HG02642 (cell line): ENCODE data around the gene LRRC75B.

Experiments used
- ATAC-seq: cut with Tn5 transposase; IDR thresholded peaks from one replicate; pipeline ENCODE4 v1.9.1; 2021; ENCODE audit warnings: mild to moderate bottlenecking; ENCODE audit not compliant: unreplicated experiment, poor library complexity

Gene LRRC75B

DNA sequence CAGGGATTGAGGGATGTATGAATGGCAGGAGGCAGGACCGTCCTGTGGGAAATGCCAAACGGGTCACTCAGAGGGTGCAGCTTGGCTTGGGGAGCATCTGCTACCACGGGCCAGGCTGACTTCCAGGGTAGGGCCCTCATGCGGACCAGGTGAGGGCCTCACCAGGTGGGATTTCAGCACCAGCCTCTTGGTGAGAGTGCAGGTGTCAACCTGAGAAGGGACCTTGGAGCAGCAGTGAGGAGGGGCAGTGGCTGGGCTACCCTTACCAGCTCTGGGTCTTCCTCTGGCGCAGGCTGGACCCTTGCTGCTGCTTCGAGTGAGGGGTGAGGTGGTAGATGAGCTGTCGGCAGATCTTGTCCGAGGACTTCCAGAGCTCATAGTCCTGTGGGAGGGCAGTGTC, 4.9 kb downstream of the LRRC75B start:
- no peak for ATAC-seq

DNA sequence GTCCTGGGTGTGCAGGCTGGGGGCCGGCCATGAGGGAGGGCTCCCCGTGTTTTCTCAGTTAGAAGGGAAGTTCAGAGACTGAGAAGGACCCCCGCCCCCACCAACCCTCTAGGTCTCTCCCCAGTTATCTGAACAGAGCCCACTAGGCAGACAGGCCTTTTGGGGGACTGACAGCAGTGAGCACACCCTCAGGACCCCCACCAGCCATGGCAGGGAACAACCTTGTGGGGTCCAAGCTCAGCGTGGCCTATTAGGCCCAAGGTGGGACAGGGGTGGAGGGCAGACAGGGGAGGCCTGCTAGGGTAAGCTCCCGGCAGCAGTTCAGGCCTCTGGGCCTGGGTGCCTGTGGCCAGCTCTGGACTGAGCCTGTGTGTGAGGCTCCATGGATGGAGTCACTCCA, 5.6 kb downstream of the LRRC75B start:
- ATAC-seq: no peak

DNA sequence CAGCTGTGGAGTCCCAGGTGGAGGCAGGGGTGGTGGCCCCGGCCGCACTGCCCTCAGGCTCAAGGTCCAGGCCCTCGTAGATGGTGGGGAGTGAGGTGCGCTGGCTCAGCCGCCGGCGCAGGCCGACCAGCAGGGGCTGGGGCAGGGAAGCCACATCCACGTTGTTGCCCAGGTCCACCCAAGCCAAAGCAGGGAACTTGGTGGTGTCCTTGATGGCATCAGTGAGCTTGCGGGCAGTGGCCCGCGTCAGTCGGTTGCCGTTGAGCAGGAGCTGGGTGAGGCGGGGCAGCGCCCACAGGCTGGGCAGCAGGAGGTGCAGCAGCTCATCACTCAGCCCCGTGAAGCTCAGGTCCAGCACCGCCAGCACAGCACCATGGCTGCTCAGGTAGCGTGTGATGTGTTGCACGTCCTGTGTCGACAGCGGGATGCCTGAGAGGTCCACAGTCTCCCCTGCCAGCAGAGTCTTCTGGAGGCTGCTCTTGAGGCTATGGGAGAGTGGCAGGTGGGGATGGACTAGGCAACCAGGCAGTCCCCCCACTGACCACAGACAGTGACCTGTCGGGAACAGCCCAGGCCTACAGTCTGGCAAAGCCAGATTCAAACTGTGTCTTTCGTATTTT, 6.8 kb downstream of the LRRC75B start:
- ATAC-seq: no peak

DNA sequence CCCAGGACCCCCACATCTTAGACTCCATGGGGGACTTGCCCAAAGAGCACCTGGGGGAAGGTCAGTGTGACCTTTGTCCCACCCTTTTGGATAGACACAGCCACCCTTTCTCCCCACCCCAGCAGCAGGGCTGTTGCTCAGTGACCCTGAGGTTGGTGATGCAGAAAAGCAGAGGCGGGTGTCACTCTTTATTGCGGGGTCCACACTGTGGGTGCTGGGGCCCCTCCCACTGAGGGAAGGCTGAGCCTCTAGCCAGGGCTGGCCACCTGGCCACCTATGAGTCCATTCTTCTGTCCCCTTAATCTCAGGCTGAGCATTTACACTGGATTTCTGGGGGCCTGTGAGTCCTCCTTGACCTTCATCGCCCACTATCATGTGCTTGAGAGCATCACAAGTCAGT, 7.4 kb downstream of the LRRC75B start:
- no peak for ATAC-seq

DNA sequence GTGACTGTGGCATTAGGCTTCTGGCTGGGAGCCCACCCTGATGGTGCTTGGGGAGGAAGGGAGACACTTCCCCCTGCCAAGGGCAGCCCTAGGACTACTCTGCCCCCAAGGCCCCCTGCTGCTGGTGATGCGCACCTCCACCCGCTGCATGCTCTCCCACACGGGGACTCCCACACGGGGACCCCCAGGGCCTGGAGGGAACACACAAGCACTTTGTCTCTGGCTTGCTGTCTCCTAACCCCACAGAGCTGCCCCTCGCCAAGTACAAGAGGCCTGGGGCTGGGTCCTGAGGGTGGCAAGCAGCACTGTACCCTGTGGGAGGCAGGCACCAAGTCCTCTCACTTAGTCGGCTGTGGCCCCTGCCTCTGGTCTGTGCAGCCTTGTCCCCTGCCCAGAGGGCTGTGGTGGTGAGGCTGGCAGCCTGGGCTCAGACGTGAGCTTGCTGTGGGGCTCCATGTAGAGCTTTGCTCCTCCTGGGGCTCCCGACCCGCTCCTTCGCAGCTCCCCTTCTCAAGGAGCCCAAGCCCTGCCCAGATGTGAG, 7.9 kb downstream of the LRRC75B start:
- ATAC-seq: no peak

DNA sequence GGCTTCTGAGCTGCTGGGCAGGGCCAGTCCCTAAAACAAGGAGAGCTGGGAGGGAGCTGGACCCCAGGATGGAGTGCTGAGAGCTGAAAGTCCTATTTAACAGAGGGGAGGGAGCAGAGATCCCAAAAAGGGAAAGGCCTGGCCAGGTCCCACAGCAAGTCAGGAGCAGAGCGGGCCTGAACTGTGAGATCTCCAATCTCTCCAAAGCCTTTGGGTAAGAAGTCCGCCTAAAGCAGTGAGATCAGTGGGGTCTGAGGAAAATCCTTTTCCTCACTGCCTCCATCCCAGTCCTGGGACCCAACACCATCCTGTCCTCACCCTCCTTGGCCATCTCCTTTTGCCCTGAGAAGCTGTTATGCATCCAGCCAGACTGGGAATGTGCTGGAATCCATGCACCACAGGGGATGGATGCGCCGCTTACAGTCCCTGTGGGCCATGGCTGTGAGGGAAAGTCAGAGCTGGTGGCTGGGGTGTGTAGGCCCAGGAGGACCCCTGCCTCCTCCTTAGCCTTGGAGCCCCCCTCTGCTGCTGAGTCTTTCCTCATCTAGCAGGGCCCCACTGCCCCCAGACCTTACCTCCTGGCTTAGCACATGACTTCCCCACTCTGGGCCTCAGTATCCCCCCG, 8.6 kb downstream of the LRRC75B start:
- ATAC-seq: no peak

DNA sequence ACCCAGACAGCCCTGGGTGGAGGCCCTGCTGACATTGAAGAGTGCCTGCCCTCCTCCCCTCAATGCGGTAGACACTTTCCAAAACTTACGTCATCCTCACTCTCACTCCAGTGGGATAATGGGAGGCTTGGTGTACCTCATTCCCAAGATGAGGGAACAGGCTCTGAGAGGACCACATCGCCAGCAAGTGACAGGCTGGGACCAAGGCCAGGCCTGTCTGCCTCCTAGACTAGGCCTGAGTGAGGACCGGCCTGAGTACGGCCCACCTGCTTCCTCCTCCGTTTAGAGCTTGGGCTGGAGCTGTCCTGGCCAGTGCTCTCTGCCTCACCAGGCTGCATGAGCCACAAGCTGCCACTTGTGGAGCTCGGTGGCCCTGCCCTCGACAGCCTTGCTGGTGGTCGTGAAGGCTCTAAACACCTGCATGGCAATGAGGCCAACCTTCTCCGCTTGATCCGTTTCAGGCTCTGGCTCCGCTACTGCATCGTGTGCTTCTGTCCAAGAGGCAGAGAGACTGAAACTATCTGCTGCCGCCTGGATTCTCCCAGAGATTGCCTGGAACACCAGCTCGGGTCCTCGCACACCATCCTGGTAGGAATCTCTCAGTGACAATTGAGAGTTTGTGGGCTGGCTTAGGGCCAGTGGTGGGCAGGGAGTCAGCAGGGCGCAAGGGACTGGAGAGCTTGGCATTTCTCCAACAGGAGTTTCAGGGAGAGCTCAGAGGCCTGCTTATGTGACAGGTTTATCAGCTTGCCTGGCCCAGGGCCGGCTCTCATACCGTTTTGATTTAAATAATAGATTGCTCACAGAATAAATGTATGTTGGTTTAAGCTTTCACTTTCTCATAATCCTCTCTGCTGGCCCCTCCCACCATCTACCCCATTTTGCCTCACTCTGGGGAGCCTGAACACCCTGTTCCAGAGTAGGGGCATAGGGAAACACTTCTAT, 9.4 kb downstream of the LRRC75B start:
- ATAC-seq: no peak

DNA sequence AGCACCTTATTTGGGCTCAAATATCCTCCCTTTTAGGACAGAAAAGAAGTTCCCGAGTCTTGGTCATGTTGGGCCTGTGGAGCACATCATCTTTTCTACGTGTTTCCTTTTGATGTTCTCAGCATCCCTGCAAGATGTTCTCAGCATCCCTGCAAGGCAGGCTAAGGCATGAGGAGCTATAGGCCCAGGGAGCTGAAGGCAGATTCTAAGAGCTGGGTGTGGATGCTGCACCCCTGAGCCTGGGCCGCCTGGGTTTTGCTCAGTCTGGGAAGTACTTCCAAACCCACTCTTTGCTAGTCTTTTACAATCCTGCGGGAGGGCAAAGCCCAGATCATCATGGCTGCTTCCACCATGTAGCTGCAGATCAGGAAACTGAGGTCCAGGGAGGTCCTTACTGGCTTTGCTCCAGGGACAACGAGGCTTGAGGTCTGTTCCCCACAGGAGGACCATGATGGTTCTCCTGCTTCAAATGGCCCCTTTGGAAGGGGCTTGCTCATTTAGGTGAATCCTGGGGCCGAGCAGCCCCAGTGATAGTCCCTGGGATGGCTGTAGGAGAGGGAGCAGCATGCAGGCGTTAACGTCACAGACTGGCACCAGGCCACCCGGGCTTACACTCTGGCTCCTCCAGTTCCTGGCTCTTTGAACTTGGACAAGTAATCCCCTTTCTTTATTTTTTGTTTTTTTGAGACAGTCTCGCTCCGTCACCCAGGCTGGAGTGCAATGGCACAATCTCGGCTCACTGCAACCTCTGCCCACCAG, 10.6 kb downstream of the LRRC75B start:
- no peak for ATAC-seq

DNA sequence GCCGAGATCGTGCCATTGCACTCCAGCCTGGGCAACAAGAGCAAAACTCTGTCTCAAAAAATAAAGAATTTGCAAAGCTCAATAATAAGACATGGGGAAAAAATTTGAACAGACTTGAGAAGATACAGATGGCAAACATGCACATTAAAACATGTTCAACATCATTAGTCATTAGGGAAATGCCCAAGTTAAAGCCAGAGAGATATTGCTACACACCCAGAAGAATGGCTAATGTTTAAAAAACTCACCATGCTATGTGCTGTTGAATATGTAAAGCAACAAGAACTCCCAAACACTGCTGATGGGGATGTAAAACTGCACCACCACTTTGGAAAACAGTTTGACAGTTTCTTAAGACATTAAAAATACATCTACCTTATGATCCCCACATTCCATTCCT, 12.6 kb downstream of the LRRC75B start:
- no peak for ATAC-seq

DNA sequence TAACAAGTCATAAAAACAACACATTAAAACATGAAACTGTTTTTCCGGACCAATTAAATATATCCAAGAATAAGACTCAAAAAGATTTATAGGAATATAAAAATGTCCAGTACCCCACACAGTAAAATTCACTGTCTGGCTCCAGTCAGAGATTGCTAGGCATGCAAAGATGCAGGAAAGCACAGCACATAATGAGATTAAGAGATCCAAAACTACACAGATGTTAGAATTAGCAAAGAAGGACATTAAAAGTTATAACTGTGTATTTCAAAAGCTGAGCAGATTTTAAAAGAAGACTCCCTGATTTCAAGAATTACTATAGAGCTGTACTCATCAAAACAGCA, 13.6 kb downstream of the LRRC75B start:
- ATAC-seq: no peak

DNA sequence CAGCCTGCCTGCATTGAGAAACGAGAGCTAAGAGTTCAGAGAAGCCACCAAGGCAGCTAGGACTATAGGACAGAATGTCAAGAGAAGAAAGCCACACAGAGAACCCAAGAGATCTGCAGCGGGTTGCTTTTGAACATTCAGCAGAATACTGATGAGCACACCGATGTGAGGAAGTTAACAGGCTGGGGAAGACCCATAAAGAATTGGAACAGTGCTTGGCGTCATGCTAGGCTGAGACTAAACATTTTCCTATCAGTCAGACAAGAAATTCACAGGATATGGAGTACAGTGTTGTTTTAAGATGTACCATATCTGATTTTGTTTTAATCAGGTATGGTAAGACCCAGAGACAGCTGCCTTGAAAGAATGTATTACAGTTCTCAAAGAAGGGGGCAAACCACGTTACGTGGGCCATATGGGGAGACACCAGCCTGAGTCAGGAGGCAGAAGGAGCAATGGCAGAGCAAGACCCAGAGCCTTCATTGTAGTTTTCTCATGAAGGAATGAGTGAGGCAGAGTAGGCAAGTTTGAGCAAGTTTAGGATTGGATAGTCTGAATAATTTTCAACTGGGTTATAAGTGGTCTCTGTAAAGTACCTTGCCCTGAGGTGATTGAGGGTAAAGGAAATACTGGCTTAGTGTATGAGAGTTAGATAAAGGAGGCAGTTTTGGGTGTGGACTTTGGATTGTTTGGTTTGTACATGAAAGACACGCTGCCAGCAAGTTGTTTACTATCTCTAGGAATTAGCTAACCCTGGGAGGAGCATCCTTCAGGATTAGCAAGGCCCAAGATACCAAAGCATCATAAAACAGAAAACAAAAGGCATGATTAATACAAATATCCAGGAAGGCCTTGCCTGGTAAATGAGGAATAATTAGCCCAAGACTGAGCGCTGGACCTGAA, 14.3 kb downstream of the LRRC75B start:
- no peak for ATAC-seq

DNA sequence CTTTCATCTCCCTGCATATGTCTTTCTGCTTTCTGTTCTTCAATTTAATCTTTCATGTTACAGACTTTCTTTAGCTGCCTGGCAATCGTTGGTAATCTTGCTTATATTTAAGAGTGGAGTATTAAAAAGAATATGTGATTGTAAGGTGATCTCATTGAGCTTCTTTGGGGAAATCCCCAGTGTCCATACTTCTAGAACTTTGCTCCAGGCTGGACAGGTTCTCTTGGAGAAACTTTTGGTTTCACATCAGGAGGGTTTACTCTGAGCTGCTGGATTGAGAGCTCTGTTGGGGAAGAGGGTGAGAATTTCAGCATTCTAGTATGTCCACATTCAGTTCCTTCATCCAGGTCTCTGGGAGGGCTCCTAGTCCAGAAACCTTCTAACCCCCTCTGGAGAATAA, 16.1 kb downstream of the LRRC75B start:
- no peak for ATAC-seq

DNA sequence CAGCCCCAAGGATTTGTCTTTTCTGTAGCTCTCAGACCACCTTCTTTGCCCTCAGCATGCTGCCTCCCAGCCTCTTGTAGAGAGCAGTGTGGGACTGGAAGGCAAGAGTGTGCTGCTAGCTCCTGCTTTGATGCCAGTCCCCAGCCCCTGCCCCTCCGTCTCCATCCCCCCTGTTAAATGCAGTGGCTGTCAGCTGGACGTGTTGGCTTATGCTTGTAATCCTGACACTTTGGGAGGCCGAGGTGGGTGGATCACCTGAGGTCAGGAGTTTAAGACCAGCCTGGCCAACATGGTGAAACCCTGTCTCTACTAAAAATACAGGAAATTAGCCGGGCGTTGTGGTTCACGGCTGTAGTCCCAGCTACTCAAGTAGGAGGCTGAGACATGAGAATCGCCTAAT, 21.6 kb downstream of the LRRC75B start:
- no peak for ATAC-seq

DNA sequence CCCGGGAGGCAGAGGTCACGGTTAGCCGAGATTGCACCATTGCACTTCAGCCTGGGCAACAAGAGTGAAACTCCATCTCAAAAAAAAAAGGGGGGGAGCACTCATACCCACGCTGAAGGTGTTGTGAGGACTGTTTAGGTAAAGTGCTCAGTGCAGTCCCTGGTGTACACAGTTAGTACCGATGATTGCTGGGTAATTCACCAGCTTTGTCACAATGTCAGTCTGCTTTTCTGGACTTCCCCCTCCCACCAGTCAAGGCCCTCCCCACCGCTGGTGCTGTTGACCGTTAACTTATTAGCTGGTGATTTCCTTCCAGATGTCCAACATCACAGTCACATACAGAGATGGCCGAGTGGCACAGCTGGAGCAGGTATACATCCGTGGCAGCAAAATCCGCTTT, 25.2 kb downstream of the LRRC75B start:
- no peak for ATAC-seq

DNA sequence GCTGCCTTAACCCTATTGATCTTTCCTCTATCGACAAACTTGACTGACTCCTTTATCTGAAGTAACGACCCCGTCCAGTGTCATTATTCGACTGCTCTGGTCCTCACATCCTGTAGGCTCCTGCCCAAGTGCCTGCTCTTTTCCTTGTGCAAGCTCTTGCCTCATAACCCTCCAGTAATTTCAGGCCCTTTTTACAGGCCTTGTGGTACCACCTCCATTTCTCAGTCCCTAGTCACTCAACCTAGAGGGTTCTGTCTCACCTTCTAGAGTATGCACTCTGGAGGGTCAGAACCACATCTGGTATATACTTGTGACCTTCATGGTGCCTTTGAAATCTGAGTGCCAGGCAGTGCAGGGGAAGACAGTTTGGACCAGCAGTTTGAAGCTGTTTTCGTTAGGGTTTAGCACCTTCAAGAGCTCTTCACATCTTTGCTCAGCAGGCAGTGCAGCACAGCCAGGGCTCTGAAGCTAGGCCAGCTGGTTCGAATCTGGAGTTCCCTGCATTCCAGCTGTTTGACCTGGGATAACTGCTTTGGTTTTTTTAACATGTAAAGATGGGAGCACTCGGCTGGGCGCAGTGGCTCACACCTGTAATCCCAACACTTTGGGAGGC, 25.9 kb downstream of the LRRC75B start:
- ATAC-seq: no peak

DNA sequence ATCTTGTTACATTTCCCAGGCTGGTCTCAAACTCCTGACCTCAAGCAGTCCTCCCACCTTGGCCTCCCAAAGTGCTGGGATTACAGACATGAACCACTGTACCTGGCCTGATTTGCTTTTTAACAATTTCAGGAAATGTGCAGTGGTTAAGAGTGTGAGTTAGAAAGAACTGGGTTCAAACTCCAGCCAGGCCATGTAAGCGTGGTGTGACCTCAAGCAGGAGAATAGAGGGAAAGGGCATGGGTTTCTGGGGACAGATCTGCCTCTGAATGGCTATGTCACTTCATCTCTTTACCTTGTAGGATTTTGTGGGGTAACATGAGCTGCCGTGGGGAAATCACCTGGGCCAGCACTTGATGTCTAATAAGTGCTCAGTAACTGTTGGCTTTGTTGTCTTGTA, 27.8 kb downstream of the LRRC75B start:
- no peak for ATAC-seq

DNA sequence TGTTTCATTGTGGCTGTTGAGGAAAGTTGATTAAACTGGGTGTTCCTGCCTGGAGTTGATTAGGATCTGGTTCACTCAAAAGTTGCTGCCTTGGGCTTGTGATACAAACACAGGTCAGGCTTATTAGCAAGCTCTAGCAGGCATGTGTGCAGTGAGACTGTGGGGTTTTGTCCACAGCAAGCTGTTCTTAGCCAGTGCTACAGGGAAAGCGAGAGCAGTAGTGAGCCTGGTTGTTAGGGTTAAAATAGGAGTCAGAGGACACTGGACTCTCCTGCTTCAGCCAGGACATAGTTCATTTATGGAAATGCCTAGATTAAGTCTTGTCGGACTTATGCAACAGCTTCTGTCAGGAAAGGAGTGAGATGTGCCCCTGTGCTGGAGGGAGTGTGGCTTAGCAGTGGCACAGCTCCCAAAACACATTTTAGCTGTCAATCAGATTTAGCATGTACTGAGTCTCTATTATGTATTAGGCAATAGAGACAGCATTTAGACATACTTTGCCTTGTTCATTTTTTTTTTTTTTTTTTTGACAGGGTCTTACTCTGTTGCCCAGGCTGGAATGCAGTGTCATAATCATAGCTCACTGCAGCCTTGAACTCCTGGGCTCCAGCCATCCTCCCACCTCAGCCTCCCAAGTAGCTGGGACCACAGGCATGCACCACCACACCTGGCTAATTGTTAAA, 28.4 kb downstream of the LRRC75B start:
- no peak for ATAC-seq

DNA sequence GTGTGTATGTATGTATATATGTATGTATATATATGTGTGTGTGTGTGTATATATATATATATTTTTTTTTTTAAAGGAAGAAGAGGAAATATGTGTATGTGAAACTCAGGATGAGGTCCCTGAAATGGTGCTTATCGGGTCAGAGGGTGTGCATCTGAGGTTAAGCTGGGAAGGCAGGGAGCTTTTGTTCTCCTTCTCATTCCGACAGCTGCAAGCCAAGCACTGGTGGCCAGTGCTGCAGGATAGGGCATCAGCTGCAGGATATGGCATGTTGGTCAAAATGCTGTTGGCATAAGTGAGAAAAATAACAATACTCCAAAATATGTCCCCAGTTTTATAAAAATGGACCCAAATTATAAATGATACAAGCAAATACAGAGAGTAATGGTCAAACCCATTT, 29.6 kb downstream of the LRRC75B start:
- no peak for ATAC-seq

DNA sequence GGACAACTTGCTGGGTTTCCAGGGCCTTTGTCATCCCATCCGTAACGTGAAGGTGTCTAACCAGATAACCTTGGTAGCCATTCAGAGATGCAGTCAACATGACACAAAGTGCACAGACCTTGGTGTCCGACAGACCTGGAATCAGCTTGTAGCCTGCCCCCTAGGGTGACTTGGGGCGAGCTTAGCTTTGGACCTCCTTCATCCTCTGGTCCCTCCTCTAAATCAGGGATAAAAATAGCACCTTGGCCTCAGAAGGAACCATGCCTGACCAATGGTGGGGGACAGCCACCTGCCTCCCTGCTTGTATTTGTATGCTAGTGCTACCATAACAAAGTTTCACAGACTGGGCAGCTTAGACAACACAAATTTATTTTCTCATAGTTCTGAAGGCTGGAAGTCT, 33.4 kb downstream of the LRRC75B start:
- no peak for ATAC-seq
